Stimulated activated CD4-positive, alpha-beta T cell treated with anti-CD3 and anti-CD28 coated beads, Interleukin-15, amount 100 ng/mL, for 24 hours (primary cell): ENCODE measurements around the gene VN1R5.
"Not testable (repeated sequence)": the region's sequence is repeated elsewhere in the genome, so short reads cannot be mapped to it uniquely, and the experiment has no call there.

Source experiments
- DNase-seq: peaks from one replicate; pipeline ENCODE4 v3.0.0-alpha.2; 2020

VN1R5 gene

GRCh38 chr1:247274605-247275256 is 18.9 kb downstream of the VN1R5 start:
- DNase-seq, result no peak

GRCh38 chr1:247277191-247277590 is 21.3 kb downstream of the VN1R5 start:
- DNase-seq, result no peak

GRCh38 chr1:247281001-247281574 is 25.2 kb downstream of the VN1R5 start:
- DNase-seq, result no peak

GRCh38 chr1:247286134-247286670 is 30.3 kb downstream of the VN1R5 start:
- no peak for DNase-seq

GRCh38 chr1:247287460-247287859 is 31.6 kb downstream of the VN1R5 start:
- no peak for DNase-seq

GRCh38 chr1:247288341-247288740 is 32.5 kb downstream of the VN1R5 start:
- no peak for DNase-seq

- DNase-seq, result not testable (repeated sequence)
Measured at GRCh38 chr1:247289274-247289892, 33.5 kb downstream of the VN1R5 start.

GRCh38 chr1:247290576-247290975 is 34.7 kb downstream of the VN1R5 start:
- DNase-seq, result no peak

- DNase-seq, result no peak
Measured at GRCh38 chr1:247291161-247291560, 35.3 kb downstream of the VN1R5 start.

GRCh38 chr1:247291833-247292561 is 36.1 kb downstream of the VN1R5 start:
- no peak for DNase-seq

- DNase-seq, result no peak
Measured at GRCh38 chr1:247293047-247293446, 37.2 kb downstream of the VN1R5 start.

- no peak for DNase-seq
Measured at GRCh38 chr1:247294282-247294681, 38.4 kb downstream of the VN1R5 start.

GRCh38 chr1:247295274-247295684 is 39.4 kb downstream of the VN1R5 start:
- DNase-seq, result no peak

- DNase-seq, result no peak
Measured at GRCh38 chr1:247295746-247296145, 39.9 kb downstream of the VN1R5 start.

GRCh38 chr1:247296599-247297180 is 40.8 kb downstream of the VN1R5 start:
- DNase-seq, result no peak

GRCh38 chr1:247297263-247298123 is 41.6 kb downstream of the VN1R5 start:
- DNase-seq, result no peak

GRCh38 chr1:247298124-247298481 is 42.2 kb downstream of the VN1R5 start:
- DNase-seq, result no peak

- no peak for DNase-seq
Measured at GRCh38 chr1:247298701-247299100, 42.8 kb downstream of the VN1R5 start.

GRCh38 chr1:247299723-247300381 is 44.0 kb downstream of the VN1R5 start:
- no peak for DNase-seq

- DNase-seq, result no peak
Measured at GRCh38 chr1:247300491-247301175, 44.8 kb downstream of the VN1R5 start.

- DNase-seq, result no peak
Measured at GRCh38 chr1:247301176-247301540, 45.3 kb downstream of the VN1R5 start.
